ENCODE data around the gene CST5. TPM values are rescaled to one million over a fixed set of nuclear protein-coding genes. Genes with fewer than 3 reads are reported as not detected.

CST5 gene
- polyA plus RNA-seq, 1 of the 3 experiments (the other 2 are of a cell fraction), result not detected

DNA sequence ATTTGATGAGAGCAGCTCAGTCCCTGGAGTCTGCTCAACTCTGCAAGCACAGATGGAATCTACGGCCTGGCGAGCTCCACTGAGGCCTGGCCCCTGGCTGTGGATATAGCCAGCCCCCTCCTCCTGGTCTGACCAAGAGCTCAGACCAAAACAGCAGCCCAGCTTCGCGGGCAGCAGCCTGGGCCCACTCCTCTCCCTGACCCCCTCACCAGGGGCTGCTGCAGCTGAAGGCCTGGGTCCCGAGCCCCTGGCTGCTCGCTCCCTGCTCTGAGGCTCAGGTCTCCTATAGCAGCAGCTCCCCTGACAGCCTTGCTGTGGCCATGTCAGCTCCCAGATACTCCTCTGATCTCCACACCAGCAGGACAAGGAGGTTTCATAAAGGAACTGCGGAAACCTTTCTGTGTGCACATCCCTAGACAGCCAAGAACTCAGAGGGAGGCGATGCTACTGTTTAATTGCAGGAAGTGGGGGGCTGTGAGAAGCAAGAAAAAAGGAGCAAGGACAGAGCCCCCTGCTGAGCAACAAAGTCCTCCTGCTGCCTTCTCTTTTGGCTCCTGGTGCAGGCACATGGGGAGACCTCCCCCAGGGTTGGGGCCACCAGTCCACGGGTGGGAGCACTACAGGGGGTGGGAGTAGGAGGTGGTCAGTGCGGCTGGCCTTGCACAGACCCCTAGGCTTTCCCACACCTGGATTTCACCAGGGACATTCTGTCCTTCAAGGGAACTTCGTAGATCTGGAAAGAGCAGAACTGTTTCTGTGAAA lies 38.7 kb upstream of the CST5 start:
- Histone ChIP-seq H3K4me1 (ENCODE audit: control insufficient read depth in 1 of 2, insufficient read depth in 2 of 2, low read depth in 1 of 2, low read length in 1 of 2) (peaks cover 0 to 8% of the 10 kb centered on the region in 2 experiments; a peak in 1 of 4 replicates), H3K9ac (no peak overlapping the region), H3K27ac (ENCODE audit: low read depth in 2 of 2, low read length in 1 of 2) (no peak overlapping the region), H3F3A (replicated peaks; ENCODE audit: insufficient read depth) (no peaks in the 10 kb centered on the region), H3K36me3 (replicated peaks in 1 of 2; ENCODE audit: control insufficient read depth in 1 of 2, insufficient read depth in 2 of 2, low read length in 1 of 2) (no peaks in the 10 kb centered on the region), H3K79me2 (ENCODE audit: insufficient read depth) (no peaks in the 10 kb centered on the region), H3K4me2 (no peak overlapping the region), H4K20me1 (ENCODE audit: insufficient read depth) (no peaks in the 10 kb centered on the region), H3K9me3 (no peaks in the 10 kb centered on the region), H2AFZ (ENCODE audit: low read depth) (no peak overlapping the region), H3K27me3 (ENCODE audit: insufficient read depth) (no peaks in the 10 kb centered on the region), H3K4me3 (ENCODE audit: low read depth in 2 of 2, low read length in 1 of 2) (no peak overlapping the region), H3K9me2 (no peaks in the 10 kb centered on the region)
- 22% methylated on average over 10 of the region's 11 CpGs for WGBS (ENCODE audit: low lambda C conversion rate)
- CTCF ChIA-PET, result interaction anchor here (1.8 kb wide), 1 partner anchor 19 kb away, joined by 5 read pairs; no protein-coding TSS in a partner anchor
- no peak for DNase-seq
- TF ChIP-seq YY1 (IDR thresholded peaks at IDR 0.05; ENCODE audit: low read depth), result no peak
- no peak for TF ChIP-seq FOXM1 (IDR thresholded peaks at IDR 0.05; ENCODE audit: low read depth)
- TF ChIP-seq, protein P1, sequence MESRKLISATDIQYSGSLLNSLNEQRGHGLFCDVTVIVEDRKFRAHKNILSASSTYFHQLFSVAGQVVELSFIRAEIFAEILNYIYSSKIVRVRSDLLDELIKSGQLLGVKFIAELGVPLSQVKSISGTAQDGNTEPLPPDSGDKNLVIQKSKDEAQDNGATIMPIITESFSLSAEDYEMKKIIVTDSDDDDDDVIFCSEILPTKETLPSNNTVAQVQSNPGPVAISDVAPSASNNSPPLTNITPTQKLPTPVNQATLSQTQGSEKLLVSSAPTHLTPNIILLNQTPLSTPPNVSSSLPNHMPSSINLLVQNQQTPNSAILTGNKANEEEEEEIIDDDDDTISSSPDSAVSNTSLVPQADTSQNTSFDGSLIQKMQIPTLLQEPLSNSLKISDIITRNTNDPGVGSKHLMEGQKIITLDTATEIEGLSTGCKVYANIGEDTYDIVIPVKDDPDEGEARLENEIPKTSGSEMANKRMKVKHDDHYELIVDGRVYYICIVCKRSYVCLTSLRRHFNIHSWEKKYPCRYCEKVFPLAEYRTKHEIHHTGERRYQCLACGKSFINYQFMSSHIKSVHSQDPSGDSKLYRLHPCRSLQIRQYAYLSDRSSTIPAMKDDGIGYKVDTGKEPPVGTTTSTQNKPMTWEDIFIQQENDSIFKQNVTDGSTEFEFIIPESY (IDR thresholded peaks at IDR 0.05; ENCODE audit: borderline replicate concordance, low read depth), result no peak
- no peak for TF ChIP-seq TAF1 (IDR thresholded peaks at IDR 0.05; ENCODE audit: borderline replicate concordance, low read depth, low read length)
- TF ChIP-seq RCOR1 (IDR thresholded peaks at IDR 0.05; ENCODE audit: low read length), result no peak
- TF ChIP-seq, protein P2, sequence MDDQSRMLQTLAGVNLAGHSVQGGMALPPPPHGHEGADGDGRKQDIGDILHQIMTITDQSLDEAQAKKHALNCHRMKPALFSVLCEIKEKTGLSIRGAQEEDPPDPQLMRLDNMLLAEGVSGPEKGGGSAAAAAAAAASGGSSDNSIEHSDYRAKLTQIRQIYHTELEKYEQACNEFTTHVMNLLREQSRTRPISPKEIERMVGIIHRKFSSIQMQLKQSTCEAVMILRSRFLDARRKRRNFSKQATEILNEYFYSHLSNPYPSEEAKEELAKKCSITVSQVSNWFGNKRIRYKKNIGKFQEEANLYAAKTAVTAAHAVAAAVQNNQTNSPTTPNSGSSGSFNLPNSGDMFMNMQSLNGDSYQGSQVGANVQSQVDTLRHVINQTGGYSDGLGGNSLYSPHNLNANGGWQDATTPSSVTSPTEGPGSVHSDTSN (IDR thresholded peaks at IDR 0.05), result no peak
- TF ChIP-seq TEAD4 (IDR thresholded peaks at IDR 0.05; ENCODE audit: borderline replicate concordance, insufficient read depth), result no peak
- TF ChIP-seq, protein P3, sequence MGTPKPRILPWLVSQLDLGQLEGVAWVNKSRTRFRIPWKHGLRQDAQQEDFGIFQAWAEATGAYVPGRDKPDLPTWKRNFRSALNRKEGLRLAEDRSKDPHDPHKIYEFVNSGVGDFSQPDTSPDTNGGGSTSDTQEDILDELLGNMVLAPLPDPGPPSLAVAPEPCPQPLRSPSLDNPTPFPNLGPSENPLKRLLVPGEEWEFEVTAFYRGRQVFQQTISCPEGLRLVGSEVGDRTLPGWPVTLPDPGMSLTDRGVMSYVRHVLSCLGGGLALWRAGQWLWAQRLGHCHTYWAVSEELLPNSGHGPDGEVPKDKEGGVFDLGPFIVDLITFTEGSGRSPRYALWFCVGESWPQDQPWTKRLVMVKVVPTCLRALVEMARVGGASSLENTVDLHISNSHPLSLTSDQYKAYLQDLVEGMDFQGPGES (IDR thresholded peaks at IDR 0.05; ENCODE audit: low read depth, low read length), result no peak
- no peak for TF ChIP-seq SIN3A (IDR thresholded peaks at IDR 0.05; ENCODE audit: borderline replicate concordance, low read depth, low read length)
- TF ChIP-seq MXI1 (IDR thresholded peaks at IDR 0.05; ENCODE audit: low read depth, low read length), result no peak
- no peak for TF ChIP-seq JUND (IDR thresholded peaks at IDR 0.05)
- no peak for TF ChIP-seq SMC3 (IDR thresholded peaks at IDR 0.05; ENCODE audit: low read depth, low read length)
- no peak for TF ChIP-seq GABPA (IDR thresholded peaks at IDR 0.05; ENCODE audit: low read depth)
- no peak for TF ChIP-seq EZH2phosphoT487 (IDR thresholded peaks at IDR 0.05; ENCODE audit: borderline replicate concordance, low read depth)
- TF ChIP-seq CHD2 (IDR thresholded peaks at IDR 0.05; ENCODE audit: low read length, partially characterized antibody), result no peak
- no peak for TF ChIP-seq FOXJ3 (CRISPR knock-in tag; IDR thresholded peaks at IDR 0.05)
- TF ChIP-seq RAD21 (IDR thresholded peaks at IDR 0.05; ENCODE audit: low read length), result no peak
- TF ChIP-seq TCF12 (IDR thresholded peaks at IDR 0.05), result no peak
- TF ChIP-seq ELF1 (IDR thresholded peaks at IDR 0.05), result no peak
- TF ChIP-seq POLR2AphosphoS5 (IDR thresholded peaks at IDR 0.05; ENCODE audit: low read depth, low read length), result no peak
- POLR2A ChIA-PET, result no interaction called here
